Activated CD4-positive, alpha-beta T cell treated with anti-CD3 and anti-CD28 coated beads for 1 hour (primary cell): Measurements from ENCODE around the gene RASSF5.
"Not testable (repeated sequence)": the region's sequence is repeated elsewhere in the genome, so short reads cannot be mapped to it uniquely, and the experiment has no call there.

Experiments
- DNase-seq: peaks from one replicate; pipeline ENCODE4 v3.0.0-alpha.2; 2020

Gene RASSF5

DNA sequence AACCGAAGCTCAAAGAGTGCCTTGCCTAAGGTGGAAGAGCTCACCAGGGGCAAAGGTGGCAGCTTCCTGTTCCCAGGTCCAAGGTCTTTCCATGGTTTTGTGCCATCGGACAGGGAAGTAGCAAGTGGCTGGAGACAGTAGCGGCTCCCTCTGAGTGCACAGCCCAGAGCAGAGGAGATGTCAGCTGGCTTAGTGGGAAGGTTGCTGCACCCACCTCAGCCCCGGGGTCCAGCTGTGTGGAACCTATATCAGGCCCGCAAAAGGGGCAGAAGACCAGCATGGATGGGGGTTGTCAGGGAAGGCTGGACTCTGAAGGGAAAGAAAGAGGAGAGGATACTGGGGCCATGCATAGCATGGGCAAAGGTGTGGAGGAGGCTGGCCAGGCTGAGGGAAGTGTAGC, 30.2 kb upstream of the RASSF5 start:
- no peak for DNase-seq

DNA sequence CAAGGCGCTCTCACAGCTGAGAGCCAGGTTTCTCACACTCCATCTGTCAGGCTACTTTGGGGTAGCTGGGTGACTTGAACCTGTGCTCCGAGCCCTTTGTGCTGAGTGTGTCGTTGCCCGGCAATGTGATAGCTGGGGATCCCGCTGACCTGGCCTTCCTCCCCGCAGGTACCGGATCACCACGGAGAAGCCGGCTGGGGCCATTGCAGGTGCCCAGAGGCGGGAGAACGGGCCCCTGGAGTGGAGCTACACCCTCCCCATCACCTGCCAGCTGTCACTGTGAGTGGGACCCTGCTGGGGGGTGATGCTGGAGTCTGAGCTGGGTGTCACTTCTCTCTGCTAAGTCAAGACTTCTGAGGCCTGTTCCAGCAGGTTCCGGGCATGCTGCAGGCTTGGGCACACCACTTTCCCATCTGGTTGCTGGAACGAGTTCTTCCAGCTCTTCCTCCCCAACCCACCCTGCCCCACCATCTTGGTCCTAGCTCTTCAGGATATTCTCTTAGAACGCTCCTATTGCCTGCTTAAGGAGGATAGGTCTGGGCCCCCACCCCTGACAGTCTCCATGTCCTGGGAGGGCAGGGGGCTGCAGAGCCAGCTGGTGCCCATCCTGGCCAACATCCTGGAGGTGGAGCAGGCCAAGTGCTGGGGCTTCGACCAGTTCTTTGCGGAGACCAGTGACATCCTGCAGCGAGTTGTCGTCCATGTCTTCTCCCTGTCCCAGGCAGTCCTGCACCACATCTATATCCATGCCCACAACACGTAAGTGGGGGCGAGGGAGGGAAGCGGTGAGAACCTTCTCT, 29.6 kb upstream of the RASSF5 start:
- DNase-seq: no peak

DNA sequence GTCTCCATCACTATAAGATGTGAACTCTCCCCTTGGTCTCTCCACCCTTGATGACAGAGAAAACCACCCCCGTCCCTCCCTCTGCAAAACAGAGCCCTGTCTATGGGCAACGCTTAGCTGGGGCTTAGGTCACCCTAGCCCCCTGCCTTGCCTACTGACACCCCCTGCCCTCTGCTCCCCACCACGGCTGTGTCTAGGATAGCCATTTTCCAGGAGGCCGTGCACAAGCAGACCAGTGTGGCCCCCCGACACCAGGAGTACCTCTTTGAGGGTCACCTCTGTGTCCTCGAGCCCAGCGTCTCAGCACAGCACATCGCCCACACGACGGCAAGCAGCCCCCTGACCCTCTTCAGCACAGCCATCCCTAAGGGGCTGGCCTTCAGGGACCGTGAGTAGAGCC, 28.6 kb upstream of the RASSF5 start:
- no peak for DNase-seq

DNA sequence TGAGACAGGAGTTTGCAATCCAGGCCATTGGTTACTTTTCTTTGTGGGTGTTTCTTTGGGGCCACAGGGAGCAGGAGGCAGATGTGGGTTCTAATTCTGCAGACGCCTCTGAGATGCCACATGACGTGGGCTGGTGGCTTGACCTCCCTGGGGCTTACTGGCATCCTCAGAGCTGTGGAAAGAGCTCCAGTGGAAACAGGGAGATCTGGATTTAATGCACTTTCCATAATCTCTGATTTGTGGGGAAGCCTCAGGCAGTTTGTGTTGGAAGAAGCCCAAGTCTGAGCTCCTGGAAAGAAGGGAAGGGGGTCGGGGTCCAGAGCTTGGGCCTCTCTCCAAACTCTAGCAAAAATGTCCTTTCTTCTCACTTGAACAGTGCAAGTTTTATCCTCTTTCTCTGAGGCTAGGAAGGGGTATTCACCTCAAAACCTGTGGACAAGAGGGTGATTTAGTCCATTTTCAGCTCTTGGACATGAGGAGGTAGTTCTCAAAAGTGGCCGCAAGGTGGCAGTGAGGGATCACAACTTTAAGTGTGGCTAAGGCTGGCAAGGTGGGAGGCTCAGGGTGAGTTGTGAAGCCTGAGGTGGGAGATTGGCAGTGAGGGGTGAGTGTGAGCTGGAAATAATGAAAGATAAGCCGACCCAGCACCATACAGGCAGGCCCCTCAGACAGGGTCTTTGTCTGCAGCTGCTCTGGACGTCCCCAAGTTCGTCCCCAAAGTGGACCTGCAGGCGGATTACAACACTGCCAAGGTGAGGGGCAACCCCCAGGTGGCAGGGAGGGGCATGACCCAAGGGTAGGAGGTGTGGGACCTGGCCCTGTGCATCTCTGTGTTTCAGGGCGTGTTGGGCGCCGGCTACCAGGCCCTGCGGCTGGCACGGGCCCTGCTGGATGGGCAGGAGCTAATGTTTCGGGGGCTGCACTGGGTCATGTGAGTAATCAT, 27.9 kb upstream of the RASSF5 start:
- peak; percentile 46 for DNase-seq

DNA sequence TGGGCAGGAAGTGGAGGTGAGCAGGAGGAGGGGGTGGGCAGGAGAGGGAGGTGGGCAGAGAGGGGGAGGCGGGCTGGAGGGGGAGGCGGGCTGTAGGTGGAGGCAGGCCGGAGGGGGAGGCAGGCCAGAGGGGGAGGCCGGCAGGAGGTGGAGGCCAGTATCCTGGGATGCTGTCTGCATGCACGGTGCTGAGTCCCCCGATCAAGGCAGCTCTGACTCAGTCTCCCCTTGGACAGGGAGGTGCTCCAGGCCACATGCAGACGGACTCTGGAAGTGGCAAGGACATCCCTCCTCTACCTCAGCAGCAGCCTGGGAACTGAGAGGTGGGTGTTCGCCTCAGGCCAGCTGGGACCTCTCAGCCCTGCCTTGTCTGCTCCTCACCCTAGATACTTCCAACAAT, 27.1 kb upstream of the RASSF5 start:
- DNase-seq: no peak

DNA sequence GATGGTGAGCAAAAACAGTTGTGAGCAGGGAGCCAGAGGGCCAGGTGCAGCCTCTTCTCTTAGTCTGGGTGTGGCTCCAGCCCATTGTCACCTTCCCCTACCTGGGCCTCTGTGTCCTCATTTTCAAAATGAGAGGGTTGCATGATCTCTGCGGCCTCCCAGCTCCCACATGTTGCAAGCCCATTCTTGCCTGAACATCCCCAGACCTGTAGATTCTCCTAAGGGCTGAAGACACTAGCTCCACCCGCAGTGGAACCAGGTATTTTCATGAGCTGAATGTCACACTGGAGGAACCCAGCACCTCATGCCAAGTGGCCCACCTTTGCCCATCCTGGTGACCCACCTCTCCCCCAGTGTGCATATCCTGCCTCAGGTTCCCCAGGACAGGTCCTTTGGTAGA, 24.7 kb upstream of the RASSF5 start:
- no peak for DNase-seq

DNA sequence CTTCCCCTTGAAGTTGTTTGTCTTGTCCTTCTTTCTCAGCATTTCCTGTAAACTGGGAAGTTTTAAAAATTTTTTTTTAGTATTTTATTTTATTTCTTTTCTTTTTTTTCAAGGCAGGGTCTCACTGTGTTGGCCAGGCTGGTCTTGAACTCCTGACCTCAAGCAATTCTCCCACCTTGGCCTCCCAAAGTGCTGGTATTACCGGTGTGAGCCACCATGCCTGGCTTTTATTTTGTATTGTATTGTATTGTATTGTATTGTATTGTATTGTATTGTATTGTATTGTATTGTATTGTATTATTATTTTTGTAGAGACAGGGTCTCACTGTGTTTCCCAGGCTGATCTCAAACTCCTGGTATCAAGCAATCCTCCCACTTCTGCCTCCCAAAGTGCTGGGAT, 23.5 kb upstream of the RASSF5 start:
- not testable (repeated sequence) for DNase-seq

DNA sequence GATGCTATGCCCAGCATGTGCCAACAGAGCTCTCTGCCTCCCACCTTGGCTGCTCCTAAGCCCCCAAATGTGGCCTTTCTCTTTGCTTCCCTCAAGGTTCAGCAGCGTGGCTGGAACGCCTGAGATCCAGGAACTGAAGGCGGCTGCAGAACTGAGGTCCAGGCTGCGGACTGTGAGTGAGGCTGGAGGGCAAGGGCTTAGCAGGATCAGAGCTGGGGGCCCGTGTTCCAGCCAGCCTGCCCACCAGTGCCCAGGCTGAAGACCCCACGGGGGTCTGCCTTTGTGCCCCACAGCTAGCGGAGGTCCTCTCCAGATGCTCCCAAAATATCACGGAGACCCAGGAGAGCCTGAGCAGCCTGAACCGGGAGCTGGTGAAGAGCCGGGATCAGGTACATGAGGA, 22.4 kb upstream of the RASSF5 start:
- no peak for DNase-seq

DNA sequence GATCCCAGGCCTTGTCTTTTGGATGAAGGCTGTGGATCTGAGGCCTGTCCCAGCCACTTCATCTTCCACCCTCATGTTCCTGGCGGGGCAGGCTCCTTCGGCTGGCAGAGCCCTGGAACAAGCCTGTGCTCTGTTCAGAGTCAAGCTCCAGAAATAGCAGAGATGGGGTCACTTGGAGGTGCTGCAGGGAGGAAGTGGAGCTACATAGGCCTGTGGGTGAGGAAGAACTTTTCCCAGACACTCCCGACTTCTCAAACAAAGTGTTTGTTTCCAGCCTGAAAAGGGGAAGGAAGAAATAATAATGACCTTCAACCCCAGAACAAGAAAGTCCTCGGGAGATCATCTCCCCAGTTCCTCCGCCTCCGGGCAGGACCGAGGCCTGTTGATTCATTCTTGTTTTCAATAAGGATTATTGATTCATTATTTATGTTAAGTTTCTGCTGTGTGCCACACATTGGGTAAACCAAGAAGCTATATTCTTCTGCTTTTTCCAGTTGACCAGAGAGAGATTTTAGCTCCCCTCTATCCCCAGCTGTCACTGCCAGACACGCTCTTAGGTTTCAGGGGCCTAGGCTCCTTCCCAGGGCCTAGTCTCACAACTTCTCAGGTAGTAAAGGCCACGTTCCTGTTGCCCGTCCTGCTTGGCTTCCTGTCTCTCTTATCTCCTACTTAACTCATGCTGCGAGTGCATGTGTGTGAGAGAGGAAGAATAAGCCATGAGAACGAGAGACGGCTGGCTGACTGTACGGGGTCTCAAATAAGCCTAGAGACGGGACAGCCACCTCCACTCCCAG, 20.1 kb upstream of the RASSF5 start:
- DNase-seq: no peak

DNA sequence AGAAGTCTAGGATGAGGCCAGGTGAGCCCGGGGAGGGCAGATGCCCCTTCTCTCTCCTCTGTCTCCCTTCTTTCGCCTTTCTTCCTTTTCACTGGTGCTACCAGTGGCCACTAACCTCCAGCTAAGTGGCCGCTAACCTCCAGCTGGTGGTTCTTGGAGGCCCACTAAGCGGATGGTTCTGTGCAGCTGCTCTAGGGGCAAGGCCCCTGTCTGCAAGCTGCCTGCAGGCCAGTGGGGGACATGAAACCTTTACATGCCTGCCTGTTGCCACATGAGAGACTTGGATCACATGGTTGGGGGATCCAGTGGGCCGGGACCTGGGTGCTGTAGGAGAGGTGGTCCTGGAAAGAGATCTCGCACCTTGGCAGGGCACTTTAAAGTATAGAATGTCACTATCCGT, 19.4 kb upstream of the RASSF5 start:
- no peak for DNase-seq

DNA sequence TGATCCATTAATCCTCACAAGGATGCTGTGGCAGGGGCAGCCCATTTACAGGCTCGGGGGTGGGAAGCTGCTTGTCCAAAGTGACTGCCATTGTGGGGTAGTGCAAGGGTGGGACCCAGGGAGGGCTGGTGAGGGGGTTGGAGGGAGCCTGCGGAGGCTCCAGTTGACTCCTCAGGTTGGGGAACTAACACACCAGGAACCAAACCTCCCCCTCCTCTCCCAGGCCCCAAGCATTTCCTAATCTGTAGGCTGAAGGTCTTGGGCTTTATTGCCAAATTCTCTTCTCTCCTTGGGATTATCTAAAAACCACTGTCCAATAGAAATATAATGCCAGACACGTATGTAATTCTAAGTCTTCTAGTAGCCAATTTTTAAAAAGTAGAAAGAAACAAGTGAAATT, 18.9 kb upstream of the RASSF5 start:
- DNase-seq: no peak

DNA sequence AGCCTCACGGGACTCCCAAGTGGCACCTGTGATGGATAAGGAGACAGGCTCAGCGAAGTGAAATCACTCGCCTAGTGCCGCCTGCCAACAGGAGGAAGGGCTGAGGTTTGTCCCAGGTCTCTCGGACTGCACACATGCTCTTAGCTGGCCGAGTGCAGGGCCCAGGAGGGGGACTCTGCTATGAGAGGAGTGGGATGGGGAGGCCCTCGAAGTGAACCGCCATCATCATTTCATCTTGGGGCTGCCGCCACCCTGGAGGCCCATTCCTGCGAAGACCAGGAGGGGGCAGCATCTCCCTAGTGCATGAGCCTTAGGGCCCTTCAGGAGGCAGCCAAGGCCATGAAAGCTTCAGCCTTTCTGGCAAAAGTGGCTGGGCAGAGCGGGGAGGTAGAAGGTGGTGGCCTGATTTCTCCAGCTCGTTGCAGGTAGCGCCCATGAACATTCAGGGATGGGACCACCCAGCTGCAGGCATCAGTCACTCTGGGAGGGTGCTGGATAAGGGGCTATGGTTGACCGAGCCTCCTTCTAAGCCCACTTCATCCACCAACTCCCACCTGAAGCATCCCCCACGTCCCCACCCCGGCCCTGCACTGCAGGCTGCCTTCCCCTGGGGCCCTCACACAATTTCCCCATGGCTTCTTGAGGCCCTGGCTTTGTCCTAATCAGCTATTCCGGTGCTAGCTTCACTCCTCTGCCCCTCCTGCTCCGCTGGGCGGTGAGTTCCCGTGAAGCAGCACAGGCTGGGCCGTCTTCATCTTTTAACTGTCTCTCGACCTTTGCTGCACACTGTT, 17.2 kb upstream of the RASSF5 start:
- DNase-seq: peak; percentile 59

DNA sequence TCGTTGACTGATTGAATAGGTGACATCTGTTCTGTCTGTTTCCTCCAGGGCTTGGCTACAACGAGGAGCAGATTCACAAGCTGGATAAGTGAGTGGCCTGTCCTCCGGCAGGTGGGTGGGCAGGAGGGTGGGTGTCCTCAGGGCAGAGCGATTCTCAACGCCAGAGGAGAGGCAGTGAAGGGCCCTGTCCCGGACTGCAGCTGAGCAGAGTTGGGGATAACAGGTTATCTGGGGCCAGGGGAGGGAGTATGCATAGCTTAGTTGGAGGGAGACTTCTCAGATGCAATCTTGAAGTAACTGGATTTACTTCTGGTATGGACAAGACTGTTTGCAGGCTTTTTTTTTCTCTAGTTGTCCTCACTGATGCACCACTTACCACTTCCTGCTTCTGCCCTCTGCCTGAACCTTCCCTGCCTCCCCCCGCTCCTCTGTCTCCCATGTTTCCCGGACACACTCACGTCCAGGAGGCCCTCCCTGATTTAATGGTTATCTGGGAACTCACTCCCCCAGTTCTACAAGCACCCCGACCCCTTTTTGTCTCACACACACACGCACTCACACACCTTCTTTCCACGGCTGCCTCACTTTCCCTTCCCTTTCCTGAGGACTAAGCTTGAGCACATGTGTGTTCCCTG, 16.4 kb upstream of the RASSF5 start:
- no peak for DNase-seq

DNA sequence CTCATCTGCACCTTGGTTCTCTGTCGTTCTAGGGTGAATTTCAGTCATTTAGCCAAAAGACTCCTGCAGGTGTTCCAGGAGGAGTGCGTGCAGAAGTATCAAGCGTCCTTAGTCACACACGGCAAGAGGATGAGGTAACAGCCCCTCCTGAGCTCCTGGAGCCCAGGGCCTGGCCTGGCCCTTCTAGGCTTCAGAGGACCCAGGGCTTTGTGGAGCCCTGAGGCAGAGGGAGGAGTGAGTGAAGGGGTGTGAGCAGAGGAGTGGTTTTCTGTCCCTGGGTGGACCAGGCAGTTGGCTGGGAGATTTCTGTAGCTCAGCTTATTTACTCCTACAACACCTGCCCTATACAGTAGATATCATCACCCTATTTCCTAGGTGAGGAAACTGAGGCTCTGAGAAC, 15.7 kb upstream of the RASSF5 start:
- DNase-seq: no peak

DNA sequence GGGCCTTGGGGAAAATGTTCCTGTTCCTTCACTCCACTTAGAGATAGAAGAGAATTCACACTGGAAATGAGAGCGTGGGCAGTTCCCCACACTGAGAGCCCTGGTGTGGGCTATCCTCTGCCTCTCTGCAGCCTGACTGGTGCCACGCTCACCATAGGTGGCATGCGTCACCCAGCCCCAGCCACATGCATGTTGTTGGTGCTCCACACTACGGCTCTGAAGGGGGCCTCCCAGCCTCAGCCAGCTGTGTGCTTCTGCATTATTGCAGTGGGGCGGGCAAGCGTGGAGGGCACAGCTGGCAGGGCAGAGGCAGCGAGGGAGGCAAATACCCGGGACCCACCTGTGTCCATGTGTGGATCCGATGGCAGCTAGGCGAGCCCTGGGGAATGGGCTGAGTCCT, 14.7 kb upstream of the RASSF5 start:
- DNase-seq: no peak

DNA sequence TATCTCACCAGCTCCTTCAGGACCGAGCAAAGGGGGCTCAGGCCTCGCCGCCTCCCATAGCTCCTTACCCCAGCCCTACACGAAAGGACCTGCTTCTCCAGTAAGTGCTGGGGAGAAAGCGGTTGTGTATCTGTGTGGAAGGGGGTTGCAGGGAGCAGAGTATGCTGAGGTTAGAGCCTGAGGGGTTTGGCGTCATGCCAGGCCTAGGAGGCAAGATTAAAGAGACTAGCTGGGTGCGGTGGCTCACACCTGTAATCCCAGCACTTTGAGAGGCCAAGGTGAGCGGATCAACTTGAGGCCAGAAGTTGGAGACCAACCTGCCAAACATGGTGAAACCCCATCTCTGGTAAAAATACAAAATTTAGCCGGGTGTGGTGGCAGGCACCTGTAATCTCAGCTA, 14.1 kb upstream of the RASSF5 start:
- DNase-seq: no peak

DNA sequence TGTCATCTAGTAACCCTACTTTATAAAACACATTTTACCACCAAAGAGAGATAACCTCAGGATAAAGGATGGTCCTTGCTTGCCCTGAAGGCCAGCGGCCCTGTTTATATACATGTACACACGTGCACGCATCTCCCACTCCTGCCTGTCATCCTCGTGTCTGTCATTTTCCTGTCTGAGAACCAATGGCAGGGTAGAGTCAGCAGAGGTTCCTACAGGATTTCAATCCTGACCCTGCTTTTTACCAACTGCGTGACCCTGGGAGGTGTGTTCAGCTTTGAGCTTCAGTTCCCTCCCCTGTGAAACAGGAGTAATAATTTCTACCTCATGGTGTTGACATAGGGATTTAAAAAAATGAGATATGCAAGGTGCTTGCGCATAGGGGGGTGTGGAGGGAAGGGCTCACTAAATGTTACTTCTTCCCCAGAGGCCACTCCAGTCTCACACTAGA, 12.3 kb upstream of the RASSF5 start:
- no peak for DNase-seq

DNA sequence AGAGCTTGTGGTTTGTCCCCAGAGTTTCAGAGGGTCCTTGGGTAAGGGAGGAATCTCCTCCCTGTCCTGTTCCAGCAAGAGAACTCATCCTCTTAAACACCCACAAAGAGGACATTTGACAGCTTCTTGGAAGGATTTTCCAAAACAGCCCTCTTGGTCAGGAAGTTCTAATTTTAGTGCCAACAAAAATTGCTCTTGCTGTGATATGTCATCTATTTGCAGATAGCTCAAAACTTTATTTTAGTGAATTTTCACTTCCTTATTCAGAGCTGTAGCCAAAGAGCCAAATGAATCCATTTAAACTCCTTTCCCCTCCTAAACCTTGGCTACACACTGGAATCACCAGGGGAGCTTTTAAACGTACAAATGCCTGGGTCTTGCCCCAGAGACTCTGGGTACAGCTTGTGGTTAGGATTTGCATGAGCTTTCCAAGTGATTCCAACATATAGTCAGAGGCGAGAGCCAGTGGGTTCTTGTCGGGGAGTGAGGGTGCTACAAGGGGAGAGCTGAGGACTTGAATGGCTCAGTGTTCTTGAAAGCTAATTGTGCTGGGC, 11.8 kb upstream of the RASSF5 start:
- DNase-seq: no peak

DNA sequence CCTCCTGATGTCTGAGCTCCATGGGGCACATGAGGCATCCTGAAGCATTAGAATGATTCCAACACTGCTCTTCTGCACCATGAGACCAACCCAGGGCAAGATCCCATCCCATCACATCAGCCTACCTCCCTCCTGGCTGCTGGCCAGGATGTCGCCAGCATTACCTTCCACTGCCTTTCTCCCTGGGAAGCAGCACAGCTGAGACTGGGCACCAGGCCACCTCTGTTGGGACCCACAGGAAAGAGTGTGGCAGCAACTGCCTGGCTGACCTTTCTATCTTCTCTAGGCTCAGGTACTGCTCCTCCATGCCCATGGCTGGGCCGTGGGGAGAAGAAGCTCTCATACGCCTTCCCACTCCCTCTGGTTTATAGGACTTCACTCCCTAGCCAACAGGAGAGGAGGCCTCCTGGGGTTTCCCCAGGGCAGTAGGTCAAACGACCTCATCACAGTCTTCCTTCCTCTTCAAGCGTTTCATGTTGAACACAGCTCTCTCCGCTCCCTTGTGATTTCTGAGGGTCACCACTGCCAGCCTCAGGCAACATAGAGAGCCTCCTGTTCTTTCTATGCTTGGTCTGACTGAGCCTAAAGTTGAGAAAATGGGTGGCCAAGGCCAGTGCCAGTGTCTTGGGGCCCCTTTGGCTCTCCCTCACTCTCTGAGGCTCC, 11.1 kb upstream of the RASSF5 start:
- DNase-seq: no peak

DNA sequence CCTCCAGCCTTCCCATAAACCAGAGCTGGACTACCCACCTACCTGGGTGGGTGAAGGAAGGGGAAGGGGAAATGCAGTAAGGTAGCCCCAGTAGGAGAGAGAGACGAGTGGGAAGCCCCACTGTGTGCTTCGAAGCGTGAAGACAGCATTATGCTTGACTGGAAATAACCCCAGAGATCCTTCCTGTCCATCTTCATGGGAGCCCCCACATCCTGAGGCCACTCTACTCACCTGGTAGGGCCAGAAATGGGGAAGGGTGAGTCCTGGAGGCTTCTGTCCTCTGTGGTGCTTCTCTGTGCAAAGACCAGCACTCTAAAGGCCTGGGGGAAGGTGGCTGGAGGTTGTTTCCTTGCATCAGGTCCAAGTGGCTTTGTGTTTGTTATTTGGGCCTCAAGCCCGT, 10.0 kb upstream of the RASSF5 start:
- no peak for DNase-seq

DNA sequence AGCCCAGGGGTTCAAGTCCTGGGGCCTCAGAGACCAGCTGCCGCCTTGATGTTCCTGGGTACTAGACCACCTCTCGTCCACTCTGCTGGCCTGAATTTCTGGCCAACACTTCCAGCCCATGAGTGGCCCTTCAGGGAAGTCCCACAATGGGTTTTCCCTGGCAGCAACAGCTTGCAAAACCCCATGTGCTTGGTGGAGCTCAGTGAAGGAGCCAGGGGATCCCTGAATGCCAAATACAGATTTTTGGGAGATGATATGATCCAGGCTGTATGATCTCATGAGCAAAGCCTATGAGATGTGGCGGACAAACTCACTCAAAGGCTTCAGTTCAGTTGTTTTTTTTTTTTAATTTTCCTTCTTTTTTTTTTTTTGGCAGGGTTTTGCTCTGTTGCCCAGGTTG, 9.6 kb upstream of the RASSF5 start:
- DNase-seq: no peak
